OCI-LY7 (cell line): Measurements from ENCODE around the gene IL24. TPM values are rescaled to one million over a fixed set of nuclear protein-coding genes. Genes with fewer than 3 reads are reported as not detected.

Experiments
- BruUV-seq: library from RNA; stranded (reverse); fragments of 400-500 nt; replicated peaks from 2 replicates; lab custom pipeline; 2021; lab: Mats Ljungman, UMichigan
- CTCF ChIA-PET: fragments of 300-600 bp; sonication (Branson Sonifier 250); formaldehyde crosslinking; loops from one replicate; lab custom pipeline; 2022; ENCODE audit warnings: antibody characterized with exemption; ENCODE audit not compliant: unreplicated experiment; lab: Charles Lee
- POLR2A ChIA-PET: fragments of 300-600 bp; sonication (Branson Sonifier 250); formaldehyde crosslinking; loops from one replicate; lab custom pipeline; 2022; ENCODE audit warnings: antibody characterized with exemption; lab: Charles Lee
- DNase-seq: peaks from one replicate; pipeline ENCODE4 v3.0.0-alpha.2; 2015; ENCODE audit warnings: low spot score
- H2AFZ ChIP-seq: fragments of 200-600 bp; sonication (generic), shearing (Covaris generic); 2 replicates; pipeline ENCODE4 v1.6.1; 2014; ENCODE audit warnings: mild to moderate bottlenecking, antibody characterized with exemption, low read length, moderate library complexity
- H3K27ac ChIP-seq: fragments of 200-600 bp; sonication (generic); 2 replicates; pipeline ENCODE4 v1.5.1; 2014; ENCODE audit warnings: mixed run types, low read depth, mild to moderate bottlenecking, moderate library complexity, low read length, inconsistent platforms; ENCODE audit not compliant: poor library complexity, severe bottlenecking
- H3K36me3 ChIP-seq: fragments of 200-600 bp; sonication (generic); 2 replicates; pipeline ENCODE4 v1.6.1; 2014; ENCODE audit warnings: mild to moderate bottlenecking, antibody characterized with exemption, low read length, moderate library complexity, mixed read lengths; ENCODE audit not compliant: insufficient read depth
- H3K4me1 ChIP-seq: fragments of 200-600 bp; sonication (generic); 2 replicates; pipeline ENCODE4 v1.5.1; 2014; ENCODE audit warnings: mild to moderate bottlenecking, low read length; ENCODE audit not compliant: insufficient read depth, poor library complexity, severe bottlenecking
- H3K4me2 ChIP-seq: fragments of 200-600 bp; sonication (generic); 2 replicates; pipeline ENCODE4 v1.6.1; 2014; ENCODE audit warnings: mild to moderate bottlenecking, low read length
- H3K4me3 ChIP-seq: fragments of 200-600 bp; sonication (generic); 2 replicates; pipeline ENCODE4 v1.5.1; 2014; ENCODE audit warnings: mild to moderate bottlenecking, low read depth, low read length; ENCODE audit not compliant: poor library complexity, severe bottlenecking
- H3K79me2 ChIP-seq: fragments of 200-600 bp; sonication (generic); 2 replicates; pipeline ENCODE4 v1.6.1; 2016; ENCODE audit warnings: low read depth, mild to moderate bottlenecking, low read length, moderate library complexity, mixed read lengths; ENCODE audit not compliant: insufficient read depth
- H3K9me2 ChIP-seq: fragments of 200-600 bp; sonication (generic); 2 replicates; pipeline ENCODE4 v1.6.1; 2016; ENCODE audit warnings: mild to moderate bottlenecking, low read length, mixed read lengths; ENCODE audit not compliant: insufficient read depth
- H3K9me3 ChIP-seq: fragments of 200-600 bp; sonication (generic); 2 replicates; pipeline ENCODE4 v1.6.1; 2014; ENCODE audit warnings: mild to moderate bottlenecking, mixed run types, low read length, mixed read lengths
- H4K20me1 ChIP-seq: fragments of 200-600 bp; sonication (generic); 2 replicates; pipeline ENCODE4 v1.6.1; 2014; ENCODE audit warnings: mild to moderate bottlenecking, antibody characterized with exemption, low read length, moderate library complexity, mixed read lengths; ENCODE audit not compliant: insufficient read depth
- CTCF ChIP-seq: fragments of 200-600 bp; sonication (generic); conservative IDR thresholded peaks from 2 replicates; pipeline ENCODE4 v1.5.1; 2014; ENCODE audit warnings: mild to moderate bottlenecking, antibody characterized with exemption, low read length, moderate library complexity, mixed read lengths
- EZH2phosphoT487 ChIP-seq: fragments of 200-600 bp; sonication (generic); IDR thresholded peaks from 2 replicates; pipeline ENCODE4 v1.6.1; 2018; ENCODE audit warnings: low read depth, borderline replicate concordance, mild to moderate bottlenecking, mixed run types, antibody characterized with exemption, low read length, moderate library complexity, mixed read lengths
- intact Hi-C: fragments of 100-400 bp; cut with micrococcal nuclease; formaldehyde crosslinking; loops from one replicate; pipeline ENCODE4 v1.10.0; 2022; ENCODE audit not compliant: unreplicated experiment
- total RNA-seq, 2 experiments: library from RNA; depleted of rRNA in 1 of 2; stranded (reverse); fragments of >200 nt in 1 of 2; shearing (Covaris generic) in 1 of 2; gene quantifications; 2 replicates each; pipeline ENCODE4 v1.2.3, GENCODE V29; 2014 to 2022

Gene IL24
- total RNA-seq, 2 experiments from 2014 or later, result not detected

- no peaks in the 10 kb centered on the region for H4K20me1 ChIP-seq
- no peaks in the 10 kb centered on the region for H3K79me2 ChIP-seq
- H3K36me3 ChIP-seq, result no peaks in the 10 kb centered on the region
- no peaks in the 10 kb centered on the region for H3K9me3 ChIP-seq
- H3K4me1 ChIP-seq, result peaks cover 4% of the 10 kb centered on the region
- ChIA-PET POLR2A (no interaction called here), CTCF (no interaction called here)
- peak; percentile 38 for DNase-seq
- no peaks in the 10 kb centered on the region for H3K9me2 ChIP-seq
- no peak overlapping the region for H3K27ac ChIP-seq
- no peak overlapping the region for H3K4me2 ChIP-seq
- no peak overlapping the region for H2AFZ ChIP-seq
- intact Hi-C loops, result no loop called here
- no peak for TF ChIP-seq EZH2phosphoT487
- peak; percentile 81 for TF ChIP-seq CTCF
- no peak overlapping the region for H3K4me3 ChIP-seq
- no TSS peak for BruUV-seq
Measured at GRCh38 chr1:206856674-206857464, 40.4 kb upstream of the IL24 start.

GRCh38 chr1:206859082-206859521 is 38.1 kb upstream of the IL24 start:
- ChIA-PET CTCF (no interaction called here), POLR2A (interaction anchor here (0.5 to 1.3 kb wide), 2 partner anchors 17 to 281 kb away, joined by 3 to 4 read pairs; no protein-coding TSS in a partner anchor)
- Histone ChIP-seq H2AFZ (no peak overlapping the region; the same call in 1 of the 2 replicates), H3K9me2 (no peaks in the 10 kb centered on the region), H3K27ac (no peak overlapping the region), H3K79me2 (no peaks in the 10 kb centered on the region), H3K4me1 (peaks cover 4% of the 10 kb centered on the region), H3K4me2 (peak overlapping the region; percentile 35; the same call in 1 of the 2 replicates), H4K20me1 (no peaks in the 10 kb centered on the region), H3K36me3 (no peaks in the 10 kb centered on the region), H3K4me3 (no peak overlapping the region), H3K9me3 (no peaks in the 10 kb centered on the region)
- peak; percentile 7 for DNase-seq
- intact Hi-C loops, result no loop called here
- BruUV-seq, result no TSS peak
- no peak for TF ChIP-seq EZH2phosphoT487
- no peak for TF ChIP-seq CTCF

GRCh38 chr1:206860165-206860564 is 37.1 kb upstream of the IL24 start:
- H3K4me1 ChIP-seq, result peaks cover 4% of the 10 kb centered on the region
- CTCF ChIA-PET, result no interaction called here
- POLR2A ChIA-PET, result interaction anchor here (1.3 kb wide), 1 partner anchor 18 kb away, joined by 4 read pairs; no protein-coding TSS in a partner anchor
- intact Hi-C loops, result no loop called here
- H3K4me3 ChIP-seq, result no peak overlapping the region
- H3K9me3 ChIP-seq, result no peaks in the 10 kb centered on the region
- H3K4me2 ChIP-seq, result no peak overlapping the region
- no TSS peak for BruUV-seq
- no peak for TF ChIP-seq EZH2phosphoT487
- TF ChIP-seq CTCF, result no peak
- H3K9me2 ChIP-seq, result no peaks in the 10 kb centered on the region
- no peaks in the 10 kb centered on the region for H3K79me2 ChIP-seq
- H3K27ac ChIP-seq, result no peak overlapping the region
- no peaks in the 10 kb centered on the region for H4K20me1 ChIP-seq
- DNase-seq, result no peak
- H2AFZ ChIP-seq, result no peak overlapping the region
- H3K36me3 ChIP-seq, result no peaks in the 10 kb centered on the region
